Measurements from ENCODE around the gene ZFP36. TPM values are rescaled to one million over a fixed set of nuclear protein-coding genes. Genes with fewer than 3 reads are reported as not detected.
"Not testable (repeated sequence)": the region's sequence is repeated elsewhere in the genome, so short reads cannot be mapped to it uniquely, and the experiment has no call there.

ZFP36 gene
- total RNA-seq, 2 experiments from 2014 or later, result 92.5 to 93.4 TPM

- Mint-ChIP-seq H3K36me3 (ENCODE audit: low read depth) (peaks cover 57% of the 10 kb centered on the region), H3K27me3 (no peaks in the 10 kb centered on the region), H3K4me1 (peaks cover 64% of the 10 kb centered on the region), H3K4me3 (peak overlapping the region; percentile 59), H3K9me3 (no peaks in the 10 kb centered on the region), H3K27ac (peak overlapping the region; percentile 97)
- ChIA-PET CTCF (interaction anchor here (0.6 to 2.5 kb wide), 2 partner anchors 11 to 33 kb away, joined by 3 to 6 read pairs; no protein-coding TSS in a partner anchor), POLR2A (no interaction called here)
- DNase-seq, result no peak
Measured at GRCh38 chr19:39449116-39449797, 42.6 kb downstream of the ZFP36 start.

GRCh38 chr19:39451257-39451656 is 44.6 kb downstream of the ZFP36 start:
- H3K4me1 Mint-ChIP-seq, result peaks cover 58% of the 10 kb centered on the region
- H3K27me3 Mint-ChIP-seq, CTCF ChIA-PET: not testable (repeated sequence)

More at GRCh38 chr19:39451257-39451656, 44.6 kb downstream of the ZFP36 start:
- H3K4me3 Mint-ChIP-seq, POLR2A ChIA-PET, DNase-seq, H3K9me3 Mint-ChIP-seq: not testable (repeated sequence)
- Mint-ChIP-seq H3K36me3 (ENCODE audit: low read depth) (peaks cover 49% of the 10 kb centered on the region), H3K27ac (peak overlapping the region; percentile 28)

Small RNAs within 50 kb of the gene (microRNA-seq; reads per million reads assigned to microRNA genes)
- gene MIR4530 (ENCODE audit: borderline microRNAs expressed, borderline replicate concordance), result not detected

Other genes starting within 250 kb of the ZFP36 start
- gene NCCRP1, start 209.9 kb upstream of the ZFP36 start, total RNA-seq, result not detected
- not detected for gene SYCN, start 202.6 kb upstream of the ZFP36 start, total RNA-seq
- gene IFNL3, start 161.8 kb upstream of the ZFP36 start, total RNA-seq, result not detected
- gene IFNL4, start 158.0 kb upstream of the ZFP36 start, total RNA-seq, result not detected
- gene IFNL2, start 138.5 kb upstream of the ZFP36 start, total RNA-seq, result not detected
- gene IFNL1, start 110.4 kb upstream of the ZFP36 start, total RNA-seq, result not detected
- gene LRFN1, start 86.0 kb upstream of the ZFP36 start, total RNA-seq, result 1 to 10 TPM; 6.4 to 6.5 TPM
- 100 to 1,000 TPM; 577 to 668 TPM for gene GMFG, start 70.8 kb upstream of the ZFP36 start, total RNA-seq
- gene SAMD4B, start 64.4 kb upstream of the ZFP36 start, total RNA-seq, result 10 to 100 TPM; 40.2 to 45.6 TPM
- 10 to 100 TPM; 43.8 to 44.5 TPM for gene PAF1, start 15.7 kb upstream of the ZFP36 start, total RNA-seq
- 10 to 100 TPM; 34.9 to 40.1 TPM for gene MED29, start 15.5 kb upstream of the ZFP36 start, total RNA-seq
- 10 to 100 TPM; 74.4 to 77.9 TPM for gene PLEKHG2, start 5.8 kb downstream of the ZFP36 start, total RNA-seq
- 1,000 to 10,000 TPM; 2,465 to 3,009 TPM for gene RPS16, start 29.1 kb downstream of the ZFP36 start, total RNA-seq
- 100 to 1,000 TPM; 144 to 150 TPM for gene SUPT5H, start 38.7 kb downstream of the ZFP36 start, total RNA-seq
- 10 to 100 TPM; 45.7 to 56.8 TPM for gene TIMM50, start 74.0 kb downstream of the ZFP36 start, total RNA-seq
- under 1 TPM in 1 of 2 experiments, not detected in 1; 0.35 TPM for gene DLL3, start 92.1 kb downstream of the ZFP36 start, total RNA-seq
- not detected for gene SELENOV, start 108.3 kb downstream of the ZFP36 start, total RNA-seq
- gene EID2B, start 126.0 kb downstream of the ZFP36 start, total RNA-seq, result 1 to 10 TPM; 3.4 to 5.1 TPM
- 10 to 100 TPM; 17.2 to 20.3 TPM for gene EID2, start 133.3 kb downstream of the ZFP36 start, total RNA-seq
- gene LGALS13, start 195.7 kb downstream of the ZFP36 start, total RNA-seq, result not detected
- gene LGALS16, start 249.1 kb downstream of the ZFP36 start, total RNA-seq, result not detected

All from activated CD4-positive, alpha-beta T cell treated with anti-CD3 and anti-CD28 coated beads, Interleukin-2, amount 10 ng/mL, durations not matched to agents 7 days and 5 days (primary cell).